Posterior cingulate gyrus (tissue), 11 donors: Measurements from ENCODE around the gene MTIF2.
"Not testable (repeated sequence)": the region's sequence is repeated elsewhere in the genome, so short reads cannot be mapped to it uniquely, and the experiment has no call there.

Source experiments
- DNase-seq, 10 donors: peaks; one replicate each; pipeline versions ENCODE4 v3.0.0 to v3.0.0-alpha.2; 2020 to 2021; ENCODE audit warnings: mixed read lengths in 3 of 10
- intact Hi-C: fragments of 100-400 bp; cut with DNase I; formaldehyde crosslinking; loops from one replicate; pipeline ENCODE4 v1.15.1; 2023

MTIF2 gene, protein sequence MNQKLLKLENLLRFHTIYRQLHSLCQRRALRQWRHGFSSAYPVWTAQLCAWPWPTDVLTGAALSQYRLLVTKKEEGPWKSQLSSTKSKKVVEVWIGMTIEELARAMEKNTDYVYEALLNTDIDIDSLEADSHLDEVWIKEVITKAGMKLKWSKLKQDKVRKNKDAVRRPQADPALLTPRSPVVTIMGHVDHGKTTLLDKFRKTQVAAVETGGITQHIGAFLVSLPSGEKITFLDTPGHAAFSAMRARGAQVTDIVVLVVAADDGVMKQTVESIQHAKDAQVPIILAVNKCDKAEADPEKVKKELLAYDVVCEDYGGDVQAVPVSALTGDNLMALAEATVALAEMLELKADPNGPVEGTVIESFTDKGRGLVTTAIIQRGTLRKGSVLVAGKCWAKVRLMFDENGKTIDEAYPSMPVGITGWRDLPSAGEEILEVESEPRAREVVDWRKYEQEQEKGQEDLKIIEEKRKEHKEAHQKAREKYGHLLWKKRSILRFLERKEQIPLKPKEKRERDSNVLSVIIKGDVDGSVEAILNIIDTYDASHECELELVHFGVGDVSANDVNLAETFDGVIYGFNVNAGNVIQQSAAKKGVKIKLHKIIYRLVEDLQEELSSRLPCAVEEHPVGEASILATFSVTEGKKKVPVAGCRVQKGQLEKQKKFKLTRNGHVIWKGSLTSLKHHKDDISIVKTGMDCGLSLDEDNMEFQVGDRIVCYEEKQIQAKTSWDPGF

GRCh38 chr2:55268907-55269644 is at the start of gene MTIF2:
Gene MTIF2, minus strand, starts transcription at chr2:55269231. Its CDS starts 5,373 bp downstream, at chr2:55263858.
- intact Hi-C loops, result loop anchor here (2.0 to 5.0 kb wide), 2 partner anchors 37 to 164 kb away; partner anchors contain the start of genes CLHC1 and RPS27A
- peak; percentile 88 to 99 (median 93) for DNase-seq

- DNase-seq, result no peak
- intact Hi-C loops, result no loop called here
These were observed 46.0 kb upstream of the MTIF2 start for GRCh38 chr2:55314985-55315384.

GRCh38 chr2:55311444-55311870 is 42.4 kb upstream of the MTIF2 start:
- no peak for DNase-seq
- intact Hi-C loops, result no loop called here

DNA sequence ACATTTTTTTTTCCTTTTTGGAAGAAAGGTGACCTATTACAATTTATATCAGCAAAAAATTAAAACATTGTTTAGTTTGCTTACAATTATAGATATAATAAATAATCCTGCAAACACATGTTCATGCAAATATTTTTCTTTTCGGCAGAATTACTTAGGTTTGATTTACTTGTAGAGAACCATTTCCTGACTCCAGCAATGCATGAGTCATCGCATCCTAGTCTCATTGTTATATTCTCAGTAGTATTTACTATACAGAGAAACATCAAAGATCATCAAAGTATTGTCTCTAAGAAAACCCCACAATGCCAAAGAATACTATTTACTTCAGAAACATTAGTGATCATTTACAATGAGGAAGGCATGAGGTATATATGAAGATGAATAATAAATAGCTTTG is 40.4 kb upstream of the MTIF2 start:
- intact Hi-C loops, result no loop called here
- no peak for DNase-seq

GRCh38 chr2:55302241-55302640 is 33.2 kb upstream of the MTIF2 start:
- intact Hi-C loops, result no loop called here
- no peak for DNase-seq

DNA sequence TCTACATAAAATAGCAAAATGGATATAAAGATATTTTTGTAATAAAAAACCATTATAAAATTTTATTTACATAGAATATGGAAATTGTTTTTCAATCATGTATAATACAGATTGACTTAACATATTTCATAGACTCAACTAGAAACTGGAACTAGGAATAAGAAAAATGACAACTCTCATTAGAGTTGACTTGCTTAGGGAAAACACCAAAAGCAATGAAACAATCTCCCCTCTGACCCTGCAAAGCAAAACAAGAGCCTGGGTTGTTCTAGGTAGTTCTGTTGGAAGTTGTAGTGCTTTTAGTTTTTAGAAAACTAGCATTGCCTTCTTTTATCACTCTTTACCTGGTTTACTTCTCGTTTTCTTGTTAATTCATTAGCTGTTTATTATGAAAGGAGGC is 32.2 kb upstream of the MTIF2 start:
- intact Hi-C loops, result no loop called here
- DNase-seq, result no peak

DNA sequence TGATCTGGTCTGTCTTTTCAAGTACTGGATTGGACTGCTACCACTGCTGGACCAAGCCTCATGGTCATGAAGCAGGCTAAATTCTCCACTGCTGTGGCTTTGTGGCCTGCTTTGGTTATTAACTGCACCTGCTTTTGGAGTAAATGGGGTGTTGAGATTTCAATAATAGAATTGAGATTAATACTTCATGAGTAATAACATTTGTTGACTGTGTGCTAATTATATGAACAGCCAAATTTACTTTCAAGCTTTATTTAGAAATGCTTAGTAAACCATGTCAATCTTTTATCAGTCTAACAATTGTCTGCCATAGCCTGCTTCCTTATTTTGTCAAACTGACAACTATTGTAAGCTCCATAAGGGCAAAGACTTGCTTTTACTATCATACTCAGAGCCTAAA is 27.4 kb upstream of the MTIF2 start:
- peak in 1 of 10 donors; percentile 32 for DNase-seq
- intact Hi-C loops, result no loop called here

DNA sequence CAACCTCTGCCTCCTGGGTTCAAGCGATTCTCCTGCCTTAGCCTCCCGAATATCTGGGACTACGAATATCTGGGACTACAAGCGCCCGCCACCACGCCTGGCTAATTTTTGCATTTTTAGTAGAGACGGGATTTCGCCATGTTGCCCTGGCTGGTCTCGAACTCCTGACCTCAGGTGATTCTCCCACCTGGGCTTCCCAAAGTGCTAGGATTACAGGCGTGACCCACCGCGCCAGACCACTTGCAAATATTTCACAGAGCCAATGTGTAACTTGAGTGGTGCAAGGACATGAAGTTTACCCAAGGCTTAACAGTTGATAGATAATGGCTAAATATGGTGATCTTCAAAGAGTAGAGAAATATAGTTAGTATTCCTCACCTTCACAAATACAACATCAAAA is 14.1 kb upstream of the MTIF2 start:
- peak in 1 of 10 donors; percentile 55 for DNase-seq
- intact Hi-C loops, result loop anchor here (5.0 kb wide), 1 partner anchor 134 kb away; the partner anchor contains the start of gene CCDC88A

- peak; percentile 73 to 97 (median 84) for DNase-seq
These were observed 13.3 kb upstream of the MTIF2 start for GRCh38 chr2:55282110-55282917.

DNA sequence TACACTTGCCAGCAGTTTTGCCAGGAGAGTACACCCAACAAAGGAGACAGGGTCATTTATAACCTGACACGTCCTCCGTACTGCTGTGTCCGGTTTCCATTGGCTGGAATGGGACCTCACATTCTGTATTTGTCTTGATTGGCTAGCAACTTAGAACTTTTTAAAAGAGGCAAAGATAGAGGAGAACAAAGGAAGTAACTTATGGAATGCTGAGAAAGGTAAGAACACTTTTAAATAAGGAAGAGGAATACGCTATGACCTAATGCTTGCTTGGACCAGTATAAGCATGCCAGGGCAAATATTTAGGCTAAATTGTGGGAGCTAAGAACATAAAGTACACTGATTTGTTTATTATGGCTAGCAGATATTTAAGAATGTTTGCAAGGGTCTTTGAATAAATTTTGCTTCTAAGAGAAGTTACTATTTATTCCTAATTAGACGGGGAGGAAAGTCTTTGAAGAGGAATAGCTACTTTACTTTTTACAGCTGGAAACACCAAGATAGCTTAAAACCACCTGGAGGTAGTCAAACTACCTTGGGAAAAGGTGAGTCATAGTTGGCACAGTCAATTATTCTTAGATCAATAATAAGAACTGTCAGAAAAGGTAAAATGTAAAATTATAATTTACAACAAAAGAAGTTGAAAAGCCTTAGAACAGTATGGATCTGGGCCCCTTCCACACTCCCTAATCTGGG is 12.0 kb upstream of the MTIF2 start:
- intact Hi-C loops, result loop anchor here (5.0 kb wide), 1 partner anchor 136 kb away; the partner anchor contains the start of gene CCDC88A
- not testable (repeated sequence) for DNase-seq

More at GRCh38 chr2:55282110-55282917, 13.3 kb upstream of the MTIF2 start:
- intact Hi-C loops, result loop anchor here (5.0 kb wide), 1 partner anchor 135 kb away; the partner anchor contains the start of gene CCDC88A

GRCh38 chr2:55279859-55280424 is 10.9 kb upstream of the MTIF2 start:
- intact Hi-C loops, result loop anchor here (5.0 kb wide), 1 partner anchor 137 kb away; the partner anchor contains the start of gene CCDC88A
- DNase-seq, result not testable (repeated sequence)

DNA sequence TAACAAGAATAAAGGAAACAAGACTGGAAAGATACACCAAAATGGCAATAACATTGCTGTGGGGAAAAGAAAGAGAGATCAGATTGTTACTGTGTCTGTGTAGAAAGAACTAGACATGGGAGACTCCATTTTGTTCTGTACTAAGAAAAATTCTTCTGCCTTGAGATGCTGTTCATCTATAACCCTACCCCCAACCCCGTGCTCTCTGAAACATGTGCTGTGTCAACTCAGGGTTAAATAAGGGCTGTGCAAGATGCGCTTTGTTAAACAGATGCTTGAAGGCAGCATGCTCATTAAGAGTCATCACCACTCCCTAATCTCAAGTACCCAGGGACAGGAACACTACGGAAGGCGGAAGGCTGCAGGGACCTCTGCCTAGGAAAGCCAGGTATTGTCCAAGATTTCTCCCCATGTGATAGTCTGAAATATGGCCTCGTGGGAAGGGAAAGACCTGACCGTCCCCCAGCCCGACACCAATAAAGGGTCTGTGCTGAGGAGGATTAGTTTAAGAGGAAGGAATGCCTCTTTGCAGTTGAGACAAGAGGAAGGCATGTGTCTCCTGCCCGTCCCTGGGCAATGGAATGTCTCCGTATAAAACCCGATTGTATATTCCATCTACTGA is 10.3 kb upstream of the MTIF2 start:
- DNase-seq, intact Hi-C loops: not testable (repeated sequence)

DNA sequence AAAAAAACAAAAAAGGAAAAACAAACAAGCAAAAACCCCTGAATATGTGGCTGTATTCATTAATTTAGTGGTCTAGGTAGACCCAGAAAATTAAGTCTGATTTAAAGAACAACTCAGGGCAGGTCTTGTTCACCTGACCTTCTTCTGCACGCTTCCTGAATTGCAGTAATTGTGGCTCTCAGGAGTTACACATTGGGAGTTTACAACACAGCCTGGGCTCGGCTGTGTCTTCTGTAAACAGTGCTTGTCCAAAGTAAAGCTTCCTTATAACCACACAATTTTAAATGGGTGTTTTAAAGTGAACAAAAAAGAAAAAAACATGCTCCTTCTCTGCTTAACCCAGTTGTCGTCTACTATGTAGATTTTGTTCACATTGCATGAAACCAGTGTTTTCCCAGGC is 8.3 kb upstream of the MTIF2 start:
- intact Hi-C loops, result no loop called here

DNA sequence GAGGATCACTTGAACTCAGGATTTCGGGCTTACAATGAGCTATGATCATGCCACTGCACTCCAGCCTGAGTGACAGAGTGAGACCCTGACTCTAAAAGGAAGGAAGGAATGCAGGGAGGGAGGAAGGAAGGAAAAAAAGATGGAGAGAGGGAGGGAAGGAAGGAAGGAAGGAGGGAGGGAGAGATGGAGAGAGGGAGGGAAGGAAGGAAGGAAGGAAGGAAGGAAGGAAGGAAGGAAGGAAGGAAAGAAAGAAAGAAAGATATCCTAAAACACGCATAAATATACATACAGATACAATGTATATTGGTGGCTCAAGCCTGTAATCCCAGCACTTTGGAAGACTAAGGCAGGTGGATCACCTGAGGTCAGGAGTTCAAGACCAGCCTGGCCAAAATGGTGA is 5.3 kb upstream of the MTIF2 start:
- DNase-seq, intact Hi-C loops: not testable (repeated sequence)

More for the DNA sequence above, 8.3 kb upstream of the MTIF2 start:
- DNase-seq, result no peak

DNA sequence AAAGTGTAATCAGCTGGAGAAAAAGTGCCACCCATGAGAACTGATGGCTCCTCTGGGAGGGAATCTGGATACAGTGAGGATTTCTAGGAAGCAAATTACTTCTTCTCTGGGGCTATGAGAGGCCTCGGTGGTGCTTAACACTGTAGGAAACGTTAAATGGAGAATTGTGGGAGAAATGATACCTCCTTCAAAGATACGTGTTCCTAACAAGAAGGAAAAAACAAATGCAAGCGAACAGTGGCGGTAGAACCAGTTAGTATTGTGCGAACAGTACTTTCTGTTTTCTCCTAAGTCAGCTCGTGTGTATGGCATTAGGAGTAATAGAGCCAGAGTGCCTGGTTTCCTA is 587 bp upstream of the MTIF2 start:
- DNase-seq, result no peak
- intact Hi-C loops, result loop anchor here (2.0 to 5.0 kb wide), 2 partner anchors 37 to 163 kb away; partner anchors contain the start of genes CLHC1 and RPS27A

DNA sequence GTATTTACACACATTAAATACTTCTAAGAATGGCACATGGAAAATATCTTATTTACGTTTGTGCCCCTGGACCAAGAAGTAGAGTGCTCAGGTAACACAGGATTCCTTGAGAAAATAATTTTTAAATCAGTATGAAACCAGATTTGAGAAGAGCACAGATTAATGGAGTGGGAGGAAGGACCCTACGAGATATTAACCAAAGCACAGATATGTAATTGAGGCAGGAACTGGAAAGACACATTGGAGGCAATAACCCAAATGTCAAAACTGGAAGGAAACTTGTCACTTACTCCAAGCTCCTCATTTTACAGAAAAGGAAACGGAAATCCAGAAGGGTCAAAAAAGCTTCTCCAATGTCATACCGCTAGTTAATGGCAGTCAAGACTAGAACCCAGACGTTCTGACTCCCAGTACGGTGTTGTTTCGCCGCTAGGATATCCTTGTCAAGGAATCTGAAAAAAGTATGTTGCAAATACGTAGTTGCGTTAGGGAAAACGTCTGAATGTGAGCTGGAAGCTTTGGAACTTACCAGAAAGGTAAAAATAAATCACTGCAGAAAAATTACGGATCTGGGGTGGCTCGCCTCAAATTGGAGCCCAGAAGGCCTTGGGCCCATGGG is 634 bp downstream of the MTIF2 start:
- intact Hi-C loops, result loop anchor here (2.0 to 5.0 kb wide), 2 partner anchors 36 to 164 kb away; partner anchors contain the start of genes CLHC1 and RPS27A

DNA sequence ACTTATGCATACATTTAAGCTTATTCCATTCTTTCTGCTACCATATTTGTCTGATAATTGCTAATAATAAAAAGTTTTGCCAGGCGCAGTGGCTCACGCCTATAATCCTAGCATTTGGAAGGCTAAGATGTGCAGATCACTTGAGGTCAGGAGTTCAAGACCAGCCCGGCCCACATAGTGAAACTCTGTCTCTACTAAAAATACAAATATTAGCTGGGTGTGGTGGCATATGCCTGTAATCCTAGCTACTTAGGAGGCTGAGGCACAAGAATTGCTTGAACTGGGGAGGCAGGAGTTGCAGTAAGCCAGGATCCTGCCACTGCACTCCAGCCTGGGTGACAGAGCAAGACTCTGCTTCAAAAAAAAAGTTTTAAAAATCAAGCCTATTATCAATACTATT is 9.4 kb downstream of the MTIF2 start:
- DNase-seq, intact Hi-C loops: not testable (repeated sequence)

More for the DNA sequence above, 634 bp downstream of the MTIF2 start:
- DNase-seq, result no peak

- intact Hi-C loops, result no loop called here
- DNase-seq, result no peak
These were observed 16.2 kb downstream of the MTIF2 start for GRCh38 chr2:55252832-55253231.
